GM12891 (cell line): Measurements from ENCODE around the gene ERFE.

ENCODE experiments used
- DNase-seq: peaks from one replicate; pipeline ENCODE4 v3.0.0; 2011; ENCODE audit warnings: low spot score; ENCODE audit not compliant: insufficient read length
- FAIRE-seq: peaks from 2 replicates; lab custom pipeline; 2011; peaks lifted over from hg19 to GRCh38; lab: Jason Lieb, UNC
- PAX5 ChIP-seq: IDR thresholded peaks from 2 replicates; pipeline ENCODE4 v1.6.1; 2011; ENCODE audit warnings: low read length, moderate library complexity, mild to moderate bottlenecking; ENCODE audit not compliant: insufficient read depth, severe bottlenecking
- POLR2A ChIP-seq: IDR thresholded peaks from 2 replicates; pipeline ENCODE4 v1.6.1; 2011; ENCODE audit warnings: low read depth, low read length, control low read depth
- POLR2AphosphoS5 ChIP-seq: IDR thresholded peaks from 2 replicates; pipeline ENCODE4 v1.6.1; 2011; ENCODE audit warnings: low read depth, low read length, control low read depth
- POU2F2 ChIP-seq: IDR thresholded peaks from 2 replicates; pipeline ENCODE4 v1.6.1; 2011; ENCODE audit warnings: low read depth, mild to moderate bottlenecking, control low read depth, low read length, moderate library complexity
- SPI1 ChIP-seq: IDR thresholded peaks from 2 replicates; pipeline ENCODE4 v1.6.1; 2011; ENCODE audit warnings: low read depth, low read length, control low read depth
- TAF1 ChIP-seq: IDR thresholded peaks from 2 replicates; pipeline ENCODE4 v1.6.1; 2011; ENCODE audit warnings: low read depth, low read length, control low read depth

The ERFE gene

GRCh38 chr2:238145046-238145445 lies 13.7 kb upstream of the ERFE start:
- FAIRE-seq (no peak), DNase-seq (no peak)
- TF ChIP-seq POU2F2 (no peak), PAX5 (no peak), POLR2AphosphoS5 (no peak), TAF1 (no peak), POLR2A (no peak), SPI1 (no peak)

GRCh38 chr2:238145851-238146250 lies 12.9 kb upstream of the ERFE start:
- FAIRE-seq (no peak), DNase-seq (no peak)
- TF ChIP-seq POLR2AphosphoS5 (no peak), PAX5 (no peak), POU2F2 (no peak), SPI1 (no peak), POLR2A (no peak), TAF1 (no peak)

- no peak for DNase-seq
- TF ChIP-seq SPI1 (no peak), POU2F2 (no peak), POLR2A (no peak), TAF1 (no peak), POLR2AphosphoS5 (no peak), PAX5 (no peak)
- FAIRE-seq: no peak
Measured at GRCh38 chr2:238146884-238147544, 11.8 kb upstream of the ERFE start.

- DNase-seq: no peak
- no peak for FAIRE-seq
- TF ChIP-seq PAX5: no peak
- no peak for TF ChIP-seq POLR2A
- no peak for TF ChIP-seq TAF1
- TF ChIP-seq POU2F2: no peak
- TF ChIP-seq POLR2AphosphoS5: no peak
- no peak for TF ChIP-seq SPI1
Measured at GRCh38 chr2:238148981-238149380, 9.8 kb upstream of the ERFE start.

- TF ChIP-seq POLR2AphosphoS5: no peak
- no peak for TF ChIP-seq POLR2A
- no peak for TF ChIP-seq SPI1
- TF ChIP-seq POU2F2: no peak
- no peak for TF ChIP-seq TAF1
- TF ChIP-seq PAX5: no peak
- no peak for FAIRE-seq
- DNase-seq: no peak
Measured at GRCh38 chr2:238149841-238150572, 8.8 kb upstream of the ERFE start.

- FAIRE-seq (no peak), DNase-seq (no peak)
- no peak for TF ChIP-seq TAF1
- no peak for TF ChIP-seq PAX5
- no peak for TF ChIP-seq POLR2AphosphoS5
- TF ChIP-seq POLR2A: no peak
- TF ChIP-seq POU2F2: no peak
- TF ChIP-seq SPI1: no peak
Measured at GRCh38 chr2:238150686-238151085, 8.1 kb upstream of the ERFE start.

GRCh38 chr2:238151205-238151604 lies 7.6 kb upstream of the ERFE start:
- FAIRE-seq: no peak
- DNase-seq: no peak
- TF ChIP-seq SPI1: no peak
- TF ChIP-seq PAX5: no peak
- TF ChIP-seq TAF1: no peak
- TF ChIP-seq POLR2A: no peak
- no peak for TF ChIP-seq POU2F2
- no peak for TF ChIP-seq POLR2AphosphoS5

- no peak for FAIRE-seq
- DNase-seq: no peak
- TF ChIP-seq TAF1 (no peak), POLR2A (no peak), PAX5 (no peak), SPI1 (no peak), POU2F2 (no peak), POLR2AphosphoS5 (no peak)
Measured at GRCh38 chr2:238151628-238152235, 7.0 kb upstream of the ERFE start.

- no peak for TF ChIP-seq POLR2A
- no peak for TF ChIP-seq POLR2AphosphoS5
- TF ChIP-seq POU2F2: no peak
- TF ChIP-seq SPI1: no peak
- DNase-seq (no peak), FAIRE-seq (no peak)
Measured at GRCh38 chr2:238152771-238153688, 5.7 kb upstream of the ERFE start.

- FAIRE-seq: no peak
- no peak for DNase-seq
- TF ChIP-seq SPI1 (no peak), POLR2A (no peak), TAF1 (no peak), POU2F2 (no peak), PAX5 (no peak), POLR2AphosphoS5 (no peak)
Measured at GRCh38 chr2:238154570-238154969, 4.2 kb upstream of the ERFE start.
